ENCODE data around the gene C2orf76.

Gene C2orf76

DNA sequence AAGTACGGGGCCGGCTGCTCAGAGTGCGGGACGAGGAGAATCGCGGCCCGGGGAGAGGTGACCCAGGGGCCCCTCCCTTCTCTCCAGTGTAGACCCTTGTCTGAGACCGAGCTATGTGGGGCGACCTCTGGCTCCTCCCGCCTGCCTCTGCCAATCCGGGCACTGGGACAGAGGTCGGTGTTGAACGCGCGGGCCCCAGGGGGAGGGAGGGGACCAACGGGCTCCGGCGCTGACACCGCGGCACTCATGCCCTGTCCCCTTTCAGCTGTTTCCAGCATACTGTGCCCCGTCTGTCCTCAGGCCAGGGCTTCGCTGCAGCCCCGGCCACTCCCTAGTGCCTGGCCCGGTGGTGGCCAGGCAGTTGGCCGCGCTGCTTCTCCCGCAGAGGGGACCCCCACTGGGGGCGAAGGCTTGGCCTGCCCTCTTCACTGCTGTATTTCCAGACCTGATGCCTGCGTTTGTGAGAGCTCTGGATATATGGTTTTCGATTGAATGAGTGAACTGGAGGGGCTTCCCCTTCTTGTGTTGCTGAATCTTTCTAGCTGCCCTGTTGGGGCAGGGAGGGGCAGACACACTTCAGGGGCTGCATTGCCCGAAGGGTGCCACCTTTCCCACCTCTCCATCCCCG lies 952 bp upstream of the C2orf76 start:
- peak; percentile 64 for DNase-seq (ENCODE audit: low read depth)
- peak overlapping the region; percentile 91 for H3K4me3 ChIP-seq (ENCODE audit: low read depth, low read length)
- TF ChIP-seq, protein P1, sequence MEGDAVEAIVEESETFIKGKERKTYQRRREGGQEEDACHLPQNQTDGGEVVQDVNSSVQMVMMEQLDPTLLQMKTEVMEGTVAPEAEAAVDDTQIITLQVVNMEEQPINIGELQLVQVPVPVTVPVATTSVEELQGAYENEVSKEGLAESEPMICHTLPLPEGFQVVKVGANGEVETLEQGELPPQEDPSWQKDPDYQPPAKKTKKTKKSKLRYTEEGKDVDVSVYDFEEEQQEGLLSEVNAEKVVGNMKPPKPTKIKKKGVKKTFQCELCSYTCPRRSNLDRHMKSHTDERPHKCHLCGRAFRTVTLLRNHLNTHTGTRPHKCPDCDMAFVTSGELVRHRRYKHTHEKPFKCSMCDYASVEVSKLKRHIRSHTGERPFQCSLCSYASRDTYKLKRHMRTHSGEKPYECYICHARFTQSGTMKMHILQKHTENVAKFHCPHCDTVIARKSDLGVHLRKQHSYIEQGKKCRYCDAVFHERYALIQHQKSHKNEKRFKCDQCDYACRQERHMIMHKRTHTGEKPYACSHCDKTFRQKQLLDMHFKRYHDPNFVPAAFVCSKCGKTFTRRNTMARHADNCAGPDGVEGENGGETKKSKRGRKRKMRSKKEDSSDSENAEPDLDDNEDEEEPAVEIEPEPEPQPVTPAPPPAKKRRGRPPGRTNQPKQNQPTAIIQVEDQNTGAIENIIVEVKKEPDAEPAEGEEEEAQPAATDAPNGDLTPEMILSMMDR (IDR thresholded peaks at IDR 0.05; ENCODE audit: insufficient read depth, low read depth, low read length, missing control alignments) = no peak

DNA sequence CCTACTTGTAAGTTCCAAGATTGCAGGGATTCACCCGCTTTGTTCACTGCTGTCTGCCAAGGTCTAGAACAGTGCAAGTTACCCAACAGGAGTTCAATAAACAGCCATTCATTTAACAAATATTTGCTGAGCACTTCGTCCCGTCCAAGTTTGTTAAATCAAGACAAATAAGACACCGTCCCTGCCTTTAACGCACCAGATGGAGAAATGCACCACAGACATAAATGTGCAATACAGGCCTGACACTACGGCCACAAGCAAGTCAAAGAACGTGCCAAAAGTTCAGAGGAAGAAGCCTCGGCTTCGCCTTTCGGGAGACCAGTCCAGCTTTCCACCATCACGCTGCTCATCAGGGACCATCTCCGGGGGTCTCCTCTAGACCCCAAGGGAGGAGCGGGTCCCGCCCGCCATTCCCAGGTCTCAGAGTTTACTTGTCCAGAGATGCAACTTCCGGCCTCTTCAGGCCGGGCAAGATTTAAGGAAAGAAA lies 429 bp downstream of the C2orf76 start:
- peak; percentile 30 for DNase-seq (ENCODE audit: low read depth)
- peak overlapping the region; percentile 97 for H3K4me3 ChIP-seq (ENCODE audit: low read depth, low read length)
- TF ChIP-seq, protein P1 (IDR thresholded peaks at IDR 0.05; ENCODE audit: insufficient read depth, low read depth, low read length, missing control alignments) = no peak

DNA sequence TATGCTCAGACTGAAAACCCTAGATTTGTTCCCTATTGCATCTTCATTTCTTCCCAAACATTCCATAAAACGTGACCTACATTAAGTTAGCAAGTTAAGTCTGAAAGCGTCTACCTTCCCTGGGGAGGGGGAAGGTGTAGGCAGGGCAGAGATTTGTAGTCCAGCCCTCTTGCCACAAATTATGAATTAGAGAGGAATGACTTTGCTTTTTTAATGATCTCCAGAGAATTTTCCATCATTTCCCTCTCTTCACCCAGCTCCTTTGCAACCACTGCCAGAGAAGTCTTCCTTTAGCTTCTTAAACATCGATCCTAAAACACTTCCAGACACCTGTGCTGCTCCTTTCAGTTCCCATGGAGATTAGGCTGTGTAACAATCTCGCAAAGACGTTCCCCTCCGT lies 1.2 kb downstream of the C2orf76 start:
- TF ChIP-seq, protein P1 (IDR thresholded peaks at IDR 0.05; ENCODE audit: insufficient read depth, low read depth, low read length, missing control alignments) = no peak
- H3K4me3 ChIP-seq (ENCODE audit: low read depth, low read length) = peak overlapping the region; percentile 97
- DNase-seq (ENCODE audit: low read depth) = no peak

DNA sequence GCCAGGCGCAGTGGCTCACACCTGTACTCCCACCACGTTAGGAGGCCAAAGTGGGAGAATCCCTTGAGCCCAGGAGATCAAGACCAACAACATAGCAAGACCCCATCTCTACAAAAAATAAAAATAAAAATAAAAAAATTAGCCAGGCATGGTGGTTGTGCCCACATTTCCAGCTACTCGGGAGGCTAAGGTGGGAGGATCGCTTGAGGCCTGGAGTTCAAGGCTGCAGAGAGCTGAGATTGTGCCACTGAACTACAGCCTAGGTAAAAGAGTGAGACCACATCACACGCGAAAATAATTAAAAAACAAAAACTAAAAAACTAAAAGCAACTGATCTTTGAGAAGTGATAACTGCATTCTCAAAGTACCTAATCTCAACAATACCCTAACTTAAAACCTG lies 1.8 kb downstream of the C2orf76 start:
- TF ChIP-seq, protein P1 (IDR thresholded peaks at IDR 0.05; ENCODE audit: insufficient read depth, low read depth, low read length, missing control alignments) = no peak
- no peak for DNase-seq (ENCODE audit: low read depth)
- peak overlapping the region; percentile 97 for H3K4me3 ChIP-seq (ENCODE audit: low read depth, low read length)

DNA sequence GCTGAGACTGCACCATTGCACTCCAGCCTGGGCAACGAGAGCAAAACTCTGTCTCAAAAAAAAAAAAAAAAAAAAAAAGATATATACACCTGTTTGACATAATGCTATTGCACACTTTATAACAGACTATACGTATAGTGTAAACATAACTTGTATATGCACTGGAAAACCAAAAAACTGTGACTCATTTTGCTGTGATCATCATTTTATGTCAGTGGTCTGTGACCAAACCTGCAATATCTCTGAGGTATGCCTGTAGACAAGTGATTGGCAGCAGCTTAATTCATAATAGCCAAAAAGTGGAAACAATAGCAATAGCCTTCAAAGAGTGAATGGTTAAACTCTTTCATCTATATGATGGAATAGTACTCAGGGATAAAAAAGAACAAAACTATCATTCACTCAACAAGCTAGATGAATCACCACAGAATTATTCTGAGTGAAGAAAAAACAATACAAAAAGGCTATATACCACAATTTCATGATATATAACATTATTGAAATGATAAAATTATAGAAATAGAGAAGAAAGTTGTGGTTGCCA lies 6.1 kb downstream of the C2orf76 start:
- TF ChIP-seq, protein P1 (IDR thresholded peaks at IDR 0.05; ENCODE audit: insufficient read depth, low read depth, low read length, missing control alignments) = no peak
- no peak overlapping the region for H3K4me3 ChIP-seq (ENCODE audit: low read depth, low read length)
- no peak for DNase-seq (ENCODE audit: low read depth)

DNA sequence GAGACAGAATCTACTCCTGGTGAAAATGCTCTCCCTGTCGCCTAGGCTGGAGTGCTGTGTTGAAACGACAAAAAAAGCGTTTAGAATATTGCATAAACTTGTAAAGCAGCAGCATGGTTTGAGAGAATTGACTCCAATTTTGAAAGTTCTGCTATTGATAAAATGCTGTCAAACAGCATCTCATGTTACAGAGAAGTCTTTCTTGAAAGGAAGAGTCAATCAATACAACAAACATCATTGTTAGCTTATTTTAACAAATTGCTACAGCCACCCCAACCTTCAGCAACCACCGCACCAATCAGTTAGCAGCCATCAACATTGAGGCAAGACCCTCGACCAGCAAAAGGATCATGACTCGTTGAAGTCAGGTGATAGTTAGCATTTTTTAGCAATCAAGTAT lies 6.9 kb downstream of the C2orf76 start:
- no peak for DNase-seq (ENCODE audit: low read depth)
- H3K4me3 ChIP-seq (ENCODE audit: low read depth, low read length) = no peak overlapping the region
- TF ChIP-seq, protein P1 (IDR thresholded peaks at IDR 0.05; ENCODE audit: insufficient read depth, low read depth, low read length, missing control alignments) = no peak

DNA sequence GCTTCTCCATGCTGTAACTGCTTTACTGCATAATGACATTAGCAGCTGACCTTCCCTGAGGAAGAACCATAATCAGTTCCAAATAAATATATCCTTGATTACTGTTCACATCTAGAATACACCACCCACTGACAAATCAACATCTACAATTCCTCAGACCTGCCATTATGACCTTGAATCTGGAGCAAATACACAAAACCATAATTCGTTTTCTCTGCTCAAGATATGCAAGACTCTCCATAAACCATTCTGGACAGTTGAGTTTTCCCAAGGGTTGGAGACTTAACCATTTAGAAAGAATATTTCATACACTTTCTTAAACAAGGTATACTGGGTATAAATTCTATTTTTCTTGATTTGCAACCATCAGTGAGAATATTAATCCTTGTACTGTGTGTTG lies 11.8 kb downstream of the C2orf76 start:
- TF ChIP-seq, protein P1 (IDR thresholded peaks at IDR 0.05; ENCODE audit: insufficient read depth, low read depth, low read length, missing control alignments) = no peak
- H3K4me3 ChIP-seq (ENCODE audit: low read depth, low read length) = no peak overlapping the region
- no peak for DNase-seq (ENCODE audit: low read depth)
